Skeletal muscle satellite cell (primary cell): ENCODE results near the gene ARMC12. TPM values are rescaled to one million over a fixed set of nuclear protein-coding genes. Genes with fewer than 3 reads are reported as not detected.
A peak's percentile ranks its signal among the peaks of the same experiment; 100 is the strongest.
"Not testable (repeated sequence)": the region's sequence is repeated elsewhere in the genome, so short reads cannot be mapped to it uniquely, and the experiment has no call there.

Experiments used
- H3K27me3 ChIP-seq: 2 replicates; pipeline ENCODE4 v1.7.0; 2013; ENCODE audit warnings: low read length; ENCODE audit not compliant: control insufficient read depth, insufficient read depth
- H3K36me3 ChIP-seq: 2 replicates; pipeline ENCODE4 v1.7.0; 2013; ENCODE audit warnings: mild to moderate bottlenecking, control low read depth, low read length; ENCODE audit not compliant: insufficient read depth
- H3K4me1 ChIP-seq: 2 replicates; pipeline ENCODE4 v1.7.0; 2013; ENCODE audit warnings: low read length; ENCODE audit not compliant: control insufficient read depth, insufficient read depth
- H3K4me2 ChIP-seq: 2 replicates; pipeline ENCODE4 v1.7.0; 2013; ENCODE audit warnings: mild to moderate bottlenecking, low read length
- H3K4me3 ChIP-seq: 2 replicates; pipeline ENCODE4 v1.7.0; 2013; ENCODE audit warnings: low read length
- H3K9ac ChIP-seq: 2 replicates; pipeline ENCODE4 v1.7.0; 2013; ENCODE audit warnings: mild to moderate bottlenecking, low read depth, low read length, moderate library complexity
- H3K9me3 ChIP-seq: replicated peaks from 2 replicates; pipeline ENCODE4 v1.7.0; 2013; ENCODE audit warnings: mild to moderate bottlenecking, control low read depth, low read length
- total RNA-seq: library from RNA; depleted of rRNA; stranded (reverse); fragments of >200 nt; gene quantifications from 2 replicates; pipeline ENCODE4 v1.2.3, GENCODE V29; 2012; rRNA removed

The ARMC12 gene
- total RNA-seq = 0.25 and 0.66 TPM in 2 replicates

- no peaks in the 10 kb centered on the region for H3K36me3 ChIP-seq
- peaks cover 30% of the 10 kb centered on the region for H3K4me1 ChIP-seq
- H3K4me3 ChIP-seq = no peak within 1 kb of the TSS
Measured at GRCh38 chr6:35736982-35737412, at the start of gene ARMC12. Gene ARMC12 (plus strand): TSS chr6:35737032. CDS start chr6:35737109, 77 bp downstream.

GRCh38 chr6:35687658-35688604, 48.9 kb upstream of the ARMC12 start:
- Histone ChIP-seq H3K36me3 (peaks cover 12% of the 10 kb centered on the region), H3K4me1 (peaks cover 25% of the 10 kb centered on the region), H3K4me3 (peak overlapping the region; percentile 77), H3K9me3 (no peaks in the 10 kb centered on the region), H3K27me3 (no peaks in the 10 kb centered on the region), H3K4me2 (peak overlapping the region; percentile 73), H3K9ac (peak overlapping the region; percentile 82)

More at GRCh38 chr6:35736982-35737412, at the start of gene ARMC12:
- H3K4me2 ChIP-seq = no peak within 1 kb of the TSS
- no peaks in the 10 kb centered on the region for H3K27me3 ChIP-seq
- no peak within 1 kb of the TSS for H3K9ac ChIP-seq
- no peaks in the 10 kb centered on the region for H3K9me3 ChIP-seq

- H3K4me1 ChIP-seq = peaks cover 25% of the 10 kb centered on the region
- peaks cover 12% of the 10 kb centered on the region for H3K36me3 ChIP-seq
- peak within 1 kb of the TSS; percentile 82 for H3K9ac ChIP-seq
Measured at GRCh38 chr6:35688605-35689322, 48.1 kb upstream of the ARMC12 start, which contains the start of gene FKBP5. Gene FKBP5 (minus strand): TSS chr6:35688915. CDS start chr6:35642824, 46,091 bp downstream.

GRCh38 chr6:35690006-35690405, 46.8 kb upstream of the ARMC12 start:
- H3K4me1 ChIP-seq = peaks cover 18% of the 10 kb centered on the region
- not testable (repeated sequence) for H3K9me3 ChIP-seq, H3K4me3 ChIP-seq, H3K9ac ChIP-seq, H3K27me3 ChIP-seq, H3K4me2 ChIP-seq, H3K36me3 ChIP-seq

More at GRCh38 chr6:35688605-35689322, 48.1 kb upstream of the ARMC12 start, which contains the start of gene FKBP5:
- H3K27me3 ChIP-seq = no peaks in the 10 kb centered on the region
- peak within 1 kb of the TSS; percentile 73 for H3K4me2 ChIP-seq
- peak within 1 kb of the TSS; percentile 77 for H3K4me3 ChIP-seq
- peaks cover under 1% of the 10 kb centered on the region for H3K9me3 ChIP-seq

GRCh38 chr6:35690484-35690883, 46.3 kb upstream of the ARMC12 start:
- H3K9me3 ChIP-seq = peaks cover 7% of the 10 kb centered on the region
- no peak overlapping the region for H3K9ac ChIP-seq
- H3K4me1 ChIP-seq = peaks cover 17% of the 10 kb centered on the region
- no peaks in the 10 kb centered on the region for H3K36me3 ChIP-seq
- no peak overlapping the region for H3K4me3 ChIP-seq
- no peaks in the 10 kb centered on the region for H3K27me3 ChIP-seq
- no peak overlapping the region for H3K4me2 ChIP-seq

- H3K9me3 ChIP-seq = peaks cover 7% of the 10 kb centered on the region
- no peak overlapping the region for H3K9ac ChIP-seq
- no peaks in the 10 kb centered on the region for H3K27me3 ChIP-seq
- no peaks in the 10 kb centered on the region for H3K36me3 ChIP-seq
- no peak overlapping the region for H3K4me3 ChIP-seq
- peak overlapping the region; percentile 31 for H3K4me2 ChIP-seq
- peaks cover 17% of the 10 kb centered on the region for H3K4me1 ChIP-seq
Measured at GRCh38 chr6:35691027-35691824, 45.6 kb upstream of the ARMC12 start.

GRCh38 chr6:35694462-35694861, 42.4 kb upstream of the ARMC12 start:
- Histone ChIP-seq H3K27me3 (no peaks in the 10 kb centered on the region), H3K4me1 (peaks cover 12% of the 10 kb centered on the region), H3K36me3 (no peaks in the 10 kb centered on the region), H3K4me3 (no peak overlapping the region), H3K9me3 (peaks cover 7% of the 10 kb centered on the region), H3K4me2 (no peak overlapping the region), H3K9ac (no peak overlapping the region)

GRCh38 chr6:35698430-35698829, 38.4 kb upstream of the ARMC12 start:
- not testable (repeated sequence) for H3K4me1 ChIP-seq

GRCh38 chr6:35698858-35699257, 38.0 kb upstream of the ARMC12 start:
- no peak overlapping the region for H3K4me3 ChIP-seq
- H3K36me3 ChIP-seq = no peaks in the 10 kb centered on the region
- no peaks in the 10 kb centered on the region for H3K27me3 ChIP-seq
- H3K4me2 ChIP-seq = no peak overlapping the region
- peaks cover 5% of the 10 kb centered on the region for H3K9me3 ChIP-seq
- H3K4me1 ChIP-seq = no peaks in the 10 kb centered on the region
- no peak overlapping the region for H3K9ac ChIP-seq

More at GRCh38 chr6:35698430-35698829, 38.4 kb upstream of the ARMC12 start:
- H3K9me3 ChIP-seq, H3K4me3 ChIP-seq, H3K36me3 ChIP-seq, H3K4me2 ChIP-seq, H3K27me3 ChIP-seq, H3K9ac ChIP-seq: not testable (repeated sequence)

GRCh38 chr6:35703554-35703953, 33.3 kb upstream of the ARMC12 start:
- H3K4me1 ChIP-seq = no peaks in the 10 kb centered on the region
- H3K36me3 ChIP-seq = no peaks in the 10 kb centered on the region
- no peaks in the 10 kb centered on the region for H3K27me3 ChIP-seq
- H3K4me3 ChIP-seq = no peak overlapping the region
- H3K4me2 ChIP-seq = no peak overlapping the region
- H3K9me3 ChIP-seq = no peaks in the 10 kb centered on the region
- H3K9ac ChIP-seq = no peak overlapping the region

GRCh38 chr6:35706468-35706867, 30.4 kb upstream of the ARMC12 start:
- no peak overlapping the region for H3K4me3 ChIP-seq
- peaks cover 2% of the 10 kb centered on the region for H3K4me1 ChIP-seq
- H3K36me3 ChIP-seq = no peaks in the 10 kb centered on the region
- H3K9me3 ChIP-seq = no peaks in the 10 kb centered on the region
- H3K27me3 ChIP-seq = no peaks in the 10 kb centered on the region
- H3K9ac ChIP-seq = no peak overlapping the region
- no peak overlapping the region for H3K4me2 ChIP-seq
